ENCODE measurements around the gene FHAD1. TPM values are rescaled to one million over a fixed set of nuclear protein-coding genes. Genes with fewer than 3 reads are reported as not detected.
A peak's percentile ranks its signal among the peaks of the same experiment; 100 is the strongest.

FHAD1 gene
- total RNA-seq, 1 donor from 2014 or later = 1.7 TPM

DNA sequence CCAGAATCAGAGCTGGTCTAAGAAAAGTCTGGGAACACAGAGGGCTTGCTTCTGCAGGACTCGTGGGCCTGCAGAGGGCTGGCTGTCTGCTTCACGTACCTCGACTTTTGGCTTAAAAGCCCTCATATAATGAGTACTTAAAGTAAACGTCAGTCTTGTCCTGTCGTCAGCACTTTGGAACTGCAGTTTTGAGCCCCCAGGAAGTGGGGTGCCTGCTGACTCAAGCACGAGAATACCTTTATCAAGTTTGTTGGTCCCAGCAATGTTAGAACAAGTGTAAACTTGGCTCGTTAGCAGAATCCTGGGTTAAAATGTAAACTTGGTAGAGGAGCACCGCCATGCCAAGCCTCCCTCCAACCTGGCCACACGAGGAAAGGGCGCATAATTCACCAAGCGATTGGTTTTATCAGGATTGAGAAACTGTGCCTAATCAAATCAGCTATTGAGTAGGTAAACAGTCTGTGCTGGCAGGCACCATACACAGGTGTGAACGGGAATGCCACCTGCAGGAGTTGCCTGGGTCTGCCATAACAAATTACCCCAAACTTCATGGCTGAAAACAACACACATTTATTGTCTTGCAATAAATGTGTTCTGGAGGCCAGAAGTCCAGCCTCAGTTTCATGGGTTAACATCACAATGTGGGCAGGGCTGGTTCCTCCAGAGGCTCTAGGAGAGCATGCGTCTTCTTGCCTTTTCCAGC, 45.0 kb upstream of the FHAD1 start:
- no peak for TF ChIP-seq CTCF (conservative IDR thresholded peaks at IDR 0.05)
- H3K27ac Mint-ChIP-seq (ENCODE audit: unreplicated experiment) = no peak overlapping the region
- H3K4me1 Mint-ChIP-seq = peaks cover 51% of the 10 kb centered on the region
- H3K4me3 Mint-ChIP-seq = no peak overlapping the region
- no peaks in the 10 kb centered on the region for H3K27me3 Mint-ChIP-seq (ENCODE audit: low read depth)
- no peaks in the 10 kb centered on the region for H3K9me3 Mint-ChIP-seq
- DNase-seq (ENCODE audit: low read depth, low spot score) = no peak
- no peaks in the 10 kb centered on the region for H3K36me3 Mint-ChIP-seq (ENCODE audit: low read depth)

DNA sequence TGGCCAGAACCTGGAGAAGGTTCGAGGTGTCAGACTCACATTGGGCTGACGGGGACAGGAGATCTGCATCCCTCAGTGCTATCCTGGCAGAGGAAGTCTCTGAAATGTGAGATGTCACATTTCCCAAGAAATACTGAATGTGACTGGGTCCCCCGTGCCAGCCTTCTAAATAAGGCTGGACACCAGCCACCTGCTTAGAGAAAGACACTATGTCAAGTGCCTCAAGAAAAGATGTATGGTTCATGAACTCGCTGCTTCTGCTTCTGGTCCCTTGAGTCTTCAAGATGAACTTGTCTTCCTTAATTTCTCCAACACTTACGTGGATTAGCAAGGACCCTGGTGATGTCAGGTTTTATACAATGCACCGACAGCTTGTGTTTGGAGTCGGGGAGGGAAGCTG, 42.1 kb upstream of the FHAD1 start:
- peaks cover 51% of the 10 kb centered on the region for H3K4me1 Mint-ChIP-seq
- no peak overlapping the region for H3K4me3 Mint-ChIP-seq
- H3K36me3 Mint-ChIP-seq (ENCODE audit: low read depth) = no peaks in the 10 kb centered on the region
- no peak for TF ChIP-seq CTCF (conservative IDR thresholded peaks at IDR 0.05)
- no peaks in the 10 kb centered on the region for H3K9me3 Mint-ChIP-seq
- H3K27ac Mint-ChIP-seq (ENCODE audit: unreplicated experiment) = no peak overlapping the region
- no peaks in the 10 kb centered on the region for H3K27me3 Mint-ChIP-seq (ENCODE audit: low read depth)
- no peak for DNase-seq (ENCODE audit: low read depth, low spot score)

DNA sequence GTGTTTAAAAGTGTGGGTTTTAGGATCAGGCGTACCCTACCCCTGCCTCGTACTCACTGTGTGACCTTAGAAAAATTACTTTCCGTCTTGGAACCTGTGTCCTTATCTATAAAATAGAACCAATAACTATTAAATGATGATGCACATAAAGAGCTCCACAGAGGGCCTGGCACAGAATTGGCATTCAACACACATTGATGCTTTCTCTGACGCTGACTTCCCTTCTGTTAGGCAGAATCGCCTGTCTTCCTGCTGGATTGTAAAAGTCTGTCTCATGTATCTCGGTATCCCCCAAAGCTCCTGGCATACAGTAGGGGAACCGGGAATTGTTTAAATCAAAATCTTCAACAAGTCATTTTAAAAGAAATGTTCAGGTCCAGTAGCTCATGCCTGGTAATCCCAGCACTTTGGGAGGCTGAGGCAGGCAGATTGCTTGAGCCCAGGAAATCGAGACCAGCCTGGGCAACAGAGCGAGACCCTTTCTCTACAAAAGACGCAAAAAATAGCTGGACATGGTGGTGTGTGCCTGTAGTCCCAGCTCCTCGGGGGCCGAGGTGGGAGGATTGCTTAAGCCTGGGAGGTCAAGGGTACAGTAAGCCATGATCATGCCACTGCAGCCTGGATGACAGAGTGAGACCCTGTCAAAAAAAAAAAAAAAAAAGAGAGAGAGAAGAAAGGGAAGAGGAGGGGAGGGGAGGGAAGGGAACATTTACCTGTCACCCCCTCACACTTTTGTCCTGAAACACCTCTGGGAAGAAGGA, 41.3 kb upstream of the FHAD1 start:
- TF ChIP-seq CTCF (conservative IDR thresholded peaks at IDR 0.05) = no peak
- Mint-ChIP-seq H3K27me3 (ENCODE audit: low read depth) (no peaks in the 10 kb centered on the region), H3K4me1 (peaks cover 47% of the 10 kb centered on the region), H3K36me3 (ENCODE audit: low read depth) (no peaks in the 10 kb centered on the region), H3K27ac (ENCODE audit: unreplicated experiment) (no peak overlapping the region), H3K4me3 (no peak overlapping the region), H3K9me3 (no peaks in the 10 kb centered on the region)
- no peak for DNase-seq (ENCODE audit: low read depth, low spot score)

DNA sequence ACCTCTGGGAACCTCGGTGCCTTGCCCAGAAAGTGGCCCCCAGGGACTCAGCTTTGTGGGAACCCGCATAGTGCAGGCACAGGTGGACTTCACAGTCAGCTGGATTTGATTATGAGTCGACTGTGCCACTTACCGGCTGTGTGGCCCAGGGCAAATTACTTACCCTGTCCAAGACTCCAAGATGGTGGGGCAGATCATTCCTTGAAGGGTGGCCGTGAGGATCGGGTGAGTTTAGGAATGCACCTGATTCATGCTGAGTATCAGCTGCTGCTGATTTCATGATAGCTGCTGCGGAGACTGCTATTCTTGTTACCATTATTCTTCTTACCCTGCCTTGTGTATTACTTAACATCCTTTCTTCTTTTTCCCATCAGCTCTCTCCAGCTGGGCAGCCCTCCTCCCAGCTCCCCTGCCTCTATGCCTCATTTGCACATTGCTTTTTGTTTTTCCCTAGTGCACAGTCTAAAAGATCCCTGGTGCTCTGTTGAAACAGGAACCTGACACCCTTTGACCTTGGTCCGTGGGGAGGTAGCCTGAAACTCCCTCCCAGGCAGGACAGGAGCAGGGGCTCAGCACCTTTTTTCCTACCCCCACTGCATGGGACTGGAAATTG, 40.5 kb upstream of the FHAD1 start:
- Mint-ChIP-seq H3K27me3 (ENCODE audit: low read depth) (no peaks in the 10 kb centered on the region), H3K4me1 (peaks cover 47% of the 10 kb centered on the region), H3K9me3 (no peaks in the 10 kb centered on the region), H3K36me3 (ENCODE audit: low read depth) (no peaks in the 10 kb centered on the region), H3K27ac (ENCODE audit: unreplicated experiment) (peak overlapping the region; percentile 9), H3K4me3 (peak overlapping the region; percentile 27)
- no peak for DNase-seq (ENCODE audit: low read depth, low spot score)
- TF ChIP-seq CTCF (conservative IDR thresholded peaks at IDR 0.05) = no peak

GRCh38 chr1:15207031-15207828, 39.8 kb upstream of the FHAD1 start:
- DNase-seq (ENCODE audit: low read depth, low spot score) = no peak
- no peaks in the 10 kb centered on the region for H3K9me3 Mint-ChIP-seq
- H3K27me3 Mint-ChIP-seq (ENCODE audit: low read depth) = no peaks in the 10 kb centered on the region
- TF ChIP-seq CTCF (conservative IDR thresholded peaks at IDR 0.05) = no peak
- peak overlapping the region; percentile 50 for H3K27ac Mint-ChIP-seq (ENCODE audit: unreplicated experiment)
- H3K36me3 Mint-ChIP-seq (ENCODE audit: low read depth) = no peaks in the 10 kb centered on the region
- peak overlapping the region; percentile 40 for H3K4me3 Mint-ChIP-seq
- H3K4me1 Mint-ChIP-seq = peaks cover 49% of the 10 kb centered on the region
